Measurements from ENCODE around the gene CLMP.

The CLMP gene

GRCh38 chr11:123083623-123084029 is 111.4 kb downstream of the CLMP start:
- DNase-seq (ENCODE audit: low spot score): no peak
- no peak overlapping the region for H3K18ac ChIP-seq (ENCODE audit: low read length)
- H3K4me2 ChIP-seq (ENCODE audit: insufficient read depth, low read length, poor library complexity, severe bottlenecking): no peak overlapping the region
- H2BK120ac ChIP-seq (ENCODE audit: low read depth, low read length): no peak overlapping the region
- H3K4ac ChIP-seq (ENCODE audit: low read length): no peak overlapping the region
- no peak overlapping the region for H2BK15ac ChIP-seq (ENCODE audit: low read length)
- no peak overlapping the region for H3K9ac ChIP-seq (ENCODE audit: low read depth, low read length, poor library complexity)
- no CpG with 5 or more reads among the region's 4 CpGs for WGBS, 2 donors (ENCODE audit: extremely low coverage in 2 of 2, insufficient read length in 2 of 2, insufficient replicate concordance in 1 of 2)
- peaks cover 0 to 8% of the 10 kb centered on the region in 2 donors for H3K9me3 ChIP-seq (replicated peaks in 1 of 2; ENCODE audit: control insufficient read depth in 2 of 2, insufficient read depth in 1 of 2, low read depth in 1 of 2, low read length in 2 of 2)
- no peak overlapping the region for H3K23ac ChIP-seq (ENCODE audit: low read depth, low read length, poor library complexity)
- no peaks in the 10 kb centered on the region for H3K79me1 ChIP-seq (ENCODE audit: low read depth, low read length)
- H2AFZ ChIP-seq (ENCODE audit: low read length): no peak overlapping the region
- no peak overlapping the region for H2AK5ac ChIP-seq (ENCODE audit: low read depth, low read length)
- no peaks in the 10 kb centered on the region for H3K4me1 ChIP-seq (ENCODE audit: control insufficient read depth in 2 of 2, insufficient read depth in 1 of 2, low read depth in 1 of 2, low read length in 2 of 2)
- H3K36me3 ChIP-seq (replicated peaks in 1 of 2; ENCODE audit: control insufficient read depth in 2 of 2, insufficient read depth in 2 of 2, low read length in 2 of 2): no peaks in the 10 kb centered on the region
- H2BK12ac ChIP-seq (ENCODE audit: low read length): no peak overlapping the region
- H4K91ac ChIP-seq (ENCODE audit: low read depth, low read length, poor library complexity): no peak overlapping the region
- no peak overlapping the region for H2BK5ac ChIP-seq (ENCODE audit: low read length)
- no peak overlapping the region for H3K4me3 ChIP-seq (ENCODE audit: low read length in 2 of 2)
- no peak overlapping the region for H3K14ac ChIP-seq (ENCODE audit: low read length)
- no peak overlapping the region for H3K27ac ChIP-seq (replicated peaks; ENCODE audit: low read length)
- H3K27me3 ChIP-seq (ENCODE audit: control insufficient read depth in 3 of 3, insufficient read depth in 3 of 3, low read depth in 1 of 3, low read length in 3 of 3): no peaks in the 10 kb centered on the region
- H4K8ac ChIP-seq (ENCODE audit: low read depth, low read length): no peak overlapping the region

DNA sequence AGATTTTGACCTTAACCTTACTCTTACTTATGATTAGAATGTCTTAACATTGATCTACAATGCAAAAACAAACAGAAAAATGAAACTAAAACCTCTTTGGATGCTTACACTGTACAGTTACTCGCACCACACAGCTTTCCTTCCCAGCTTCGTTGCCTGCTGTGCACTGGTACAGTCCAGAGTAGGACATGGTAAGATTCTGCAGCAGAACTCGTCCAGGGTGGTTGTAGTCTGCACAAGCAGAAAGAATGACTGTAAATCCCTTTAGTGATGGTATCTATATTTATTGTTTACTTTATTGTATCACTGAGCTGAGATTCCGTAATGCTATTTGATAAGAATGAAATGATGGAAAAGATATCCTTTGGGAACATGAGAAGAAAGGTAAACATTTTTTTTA is 112.1 kb downstream of the CLMP start:
- Histone ChIP-seq H3K79me1 (ENCODE audit: low read depth, low read length) (no peaks in the 10 kb centered on the region), H2BK15ac (ENCODE audit: low read length) (no peak overlapping the region), H3K4me2 (ENCODE audit: insufficient read depth, low read length, poor library complexity, severe bottlenecking) (no peak overlapping the region), H3K18ac (ENCODE audit: low read length) (no peak overlapping the region), H3K4me3 (ENCODE audit: low read length in 2 of 2) (no peak overlapping the region), H3K9me3 (replicated peaks in 1 of 2; ENCODE audit: control insufficient read depth in 2 of 2, insufficient read depth in 1 of 2, low read depth in 1 of 2, low read length in 2 of 2) (peaks cover 0 to 8% of the 10 kb centered on the region in 2 donors), H3K27ac (replicated peaks; ENCODE audit: low read length) (no peak overlapping the region), H2BK5ac (ENCODE audit: low read length) (no peak overlapping the region), H3K9ac (ENCODE audit: low read depth, low read length, poor library complexity) (no peak overlapping the region), H3K23ac (ENCODE audit: low read depth, low read length, poor library complexity) (no peak overlapping the region), H4K8ac (ENCODE audit: low read depth, low read length) (no peak overlapping the region), H2BK12ac (ENCODE audit: low read length) (no peak overlapping the region), H2AK5ac (ENCODE audit: low read depth, low read length) (no peak overlapping the region), H3K14ac (ENCODE audit: low read length) (no peak overlapping the region), H3K27me3 (ENCODE audit: control insufficient read depth in 3 of 3, insufficient read depth in 3 of 3, low read depth in 1 of 3, low read length in 3 of 3) (no peaks in the 10 kb centered on the region), H3K36me3 (replicated peaks in 1 of 2; ENCODE audit: control insufficient read depth in 2 of 2, insufficient read depth in 2 of 2, low read length in 2 of 2) (no peaks in the 10 kb centered on the region), H3K4ac (ENCODE audit: low read length) (no peak overlapping the region), H4K91ac (ENCODE audit: low read depth, low read length, poor library complexity) (no peak overlapping the region), H2BK120ac (ENCODE audit: low read depth, low read length) (no peak overlapping the region), H3K4me1 (ENCODE audit: control insufficient read depth in 2 of 2, insufficient read depth in 1 of 2, low read depth in 1 of 2, low read length in 2 of 2) (no peaks in the 10 kb centered on the region), H2AFZ (ENCODE audit: low read length) (no peak overlapping the region)
- no CpG with 5 or more reads among the region's 4 CpGs for WGBS, 2 donors (ENCODE audit: extremely low coverage in 2 of 2, insufficient read length in 2 of 2, insufficient replicate concordance in 1 of 2)
- no peak for DNase-seq (ENCODE audit: low spot score)

DNA sequence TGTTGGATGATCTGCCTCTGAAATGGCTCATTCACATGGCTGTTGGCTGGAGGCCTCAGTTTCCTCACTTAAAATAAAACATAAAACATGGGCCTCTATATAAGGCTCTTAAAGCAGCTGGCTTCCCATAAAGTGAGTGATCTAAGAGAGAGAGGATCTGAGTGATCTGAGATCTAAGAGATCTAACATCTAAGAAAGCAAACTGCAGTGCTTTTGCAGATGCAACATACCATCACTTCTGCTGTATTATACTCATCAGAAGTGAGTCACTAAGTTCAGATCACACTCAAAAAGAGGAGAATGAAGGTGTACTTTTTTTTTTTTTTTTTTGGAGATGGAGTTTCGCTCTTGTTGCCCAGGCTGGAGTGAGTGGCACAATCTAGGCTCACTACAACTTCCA is 115.0 kb downstream of the CLMP start:
- peaks cover 0 to 2% of the 10 kb centered on the region in 2 donors for H3K36me3 ChIP-seq (replicated peaks in 1 of 2; ENCODE audit: control insufficient read depth in 2 of 2, insufficient read depth in 2 of 2, low read length in 2 of 2)
- H2AK5ac ChIP-seq (ENCODE audit: low read depth, low read length): no peak overlapping the region
- H2BK120ac ChIP-seq (ENCODE audit: low read depth, low read length): no peak overlapping the region

GRCh38 chr11:123076484-123076883 is 118.6 kb downstream of the CLMP start:
- Histone ChIP-seq H3K4me2 (ENCODE audit: insufficient read depth, low read length, poor library complexity, severe bottlenecking) (no peak overlapping the region), H2BK12ac (ENCODE audit: low read length) (no peak overlapping the region), H3K4me3 (ENCODE audit: low read length in 2 of 2) (no peak overlapping the region), H3K4ac (ENCODE audit: low read length) (no peak overlapping the region), H3K4me1 (ENCODE audit: control insufficient read depth in 2 of 2, insufficient read depth in 1 of 2, low read depth in 1 of 2, low read length in 2 of 2) (no peaks in the 10 kb centered on the region), H2AK5ac (ENCODE audit: low read depth, low read length) (no peak overlapping the region), H2AFZ (ENCODE audit: low read length) (no peak overlapping the region), H3K23ac (ENCODE audit: low read depth, low read length, poor library complexity) (no peak overlapping the region), H3K27ac (replicated peaks; ENCODE audit: low read length) (no peak overlapping the region), H3K14ac (ENCODE audit: low read length) (no peak overlapping the region), H2BK5ac (ENCODE audit: low read length) (no peak overlapping the region), H3K9ac (ENCODE audit: low read depth, low read length, poor library complexity) (no peak overlapping the region), H2BK120ac (ENCODE audit: low read depth, low read length) (no peak overlapping the region), H4K8ac (ENCODE audit: low read depth, low read length) (no peak overlapping the region), H4K91ac (ENCODE audit: low read depth, low read length, poor library complexity) (no peak overlapping the region), H3K36me3 (replicated peaks in 1 of 2; ENCODE audit: control insufficient read depth in 2 of 2, insufficient read depth in 2 of 2, low read length in 2 of 2) (peaks cover 0 to 2% of the 10 kb centered on the region in 2 donors), H3K9me3 (replicated peaks in 1 of 2; ENCODE audit: control insufficient read depth in 2 of 2, insufficient read depth in 1 of 2, low read depth in 1 of 2, low read length in 2 of 2) (no peaks in the 10 kb centered on the region), H3K18ac (ENCODE audit: low read length) (no peak overlapping the region), H3K79me1 (ENCODE audit: low read depth, low read length) (no peaks in the 10 kb centered on the region), H3K27me3 (ENCODE audit: control insufficient read depth in 3 of 3, insufficient read depth in 3 of 3, low read depth in 1 of 3, low read length in 3 of 3) (no peaks in the 10 kb centered on the region), H2BK15ac (ENCODE audit: low read length) (no peak overlapping the region)
- no peak for DNase-seq (ENCODE audit: low spot score)
- WGBS, 2 donors (ENCODE audit: extremely low coverage in 2 of 2, insufficient read length in 2 of 2, insufficient replicate concordance in 1 of 2): no CpG with 5 or more reads among the region's 2 CpGs

More for the DNA sequence above, 115.0 kb downstream of the CLMP start:
- Histone ChIP-seq H4K91ac (ENCODE audit: low read depth, low read length, poor library complexity) (no peak overlapping the region), H3K18ac (ENCODE audit: low read length) (no peak overlapping the region), H3K23ac (ENCODE audit: low read depth, low read length, poor library complexity) (no peak overlapping the region), H3K79me1 (ENCODE audit: low read depth, low read length) (no peaks in the 10 kb centered on the region), H3K14ac (ENCODE audit: low read length) (no peak overlapping the region), H3K9me3 (replicated peaks in 1 of 2; ENCODE audit: control insufficient read depth in 2 of 2, insufficient read depth in 1 of 2, low read depth in 1 of 2, low read length in 2 of 2) (peaks cover 0 to 8% of the 10 kb centered on the region in 2 donors), H2BK12ac (ENCODE audit: low read length) (no peak overlapping the region), H3K9ac (ENCODE audit: low read depth, low read length, poor library complexity) (no peak overlapping the region), H3K4me1 (ENCODE audit: control insufficient read depth in 2 of 2, insufficient read depth in 1 of 2, low read depth in 1 of 2, low read length in 2 of 2) (no peaks in the 10 kb centered on the region), H2AFZ (ENCODE audit: low read length) (no peak overlapping the region), H2BK15ac (ENCODE audit: low read length) (no peak overlapping the region), H4K8ac (ENCODE audit: low read depth, low read length) (no peak overlapping the region), H2BK5ac (ENCODE audit: low read length) (no peak overlapping the region), H3K4ac (ENCODE audit: low read length) (no peak overlapping the region), H3K4me2 (ENCODE audit: insufficient read depth, low read length, poor library complexity, severe bottlenecking) (no peak overlapping the region), H3K27ac (replicated peaks; ENCODE audit: low read length) (no peak overlapping the region), H3K27me3 (ENCODE audit: control insufficient read depth in 3 of 3, insufficient read depth in 3 of 3, low read depth in 1 of 3, low read length in 3 of 3) (no peaks in the 10 kb centered on the region), H3K4me3 (ENCODE audit: low read length in 2 of 2) (no peak overlapping the region)
- DNase-seq (ENCODE audit: low spot score): no peak
- WGBS, 2 donors (ENCODE audit: extremely low coverage in 2 of 2, insufficient read length in 2 of 2, insufficient replicate concordance in 1 of 2): no CpG with 5 or more reads among the region's 1 CpG

Measured in neuronal stem cell (in vitro differentiated cells).